NK-92 (cell line): Measurements from ENCODE around the gene ALG11.
"Not testable (repeated sequence)": the region's sequence is repeated elsewhere in the genome, so short reads cannot be mapped to it uniquely, and the experiment has no call there.

Source experiments
- DNase-seq: peaks from one replicate; lab custom pipeline; 2025; ENCODE audit not compliant: unreplicated experiment; lab: John Stamatoyannopoulos, UW

Gene ALG11

GRCh38 chr13:52011632-52012511 lies at the start of gene ALG11:
TSS of gene ALG11 (plus strand) at chr13:52012398. CDS start at chr13:52012419, 21 bp downstream.
- peak; percentile 94 for DNase-seq

GRCh38 chr13:51966186-51966585 lies 46.0 kb upstream of the ALG11 start:
- no peak for DNase-seq

GRCh38 chr13:51967482-51968446 lies 44.4 kb upstream of the ALG11 start:
- DNase-seq = no peak

- no peak for DNase-seq
These were observed 41.8 kb upstream of the ALG11 start for GRCh38 chr13:51970349-51970748.

- no peak for DNase-seq
These were observed 40.4 kb upstream of the ALG11 start for GRCh38 chr13:51971520-51972426.

- DNase-seq = no peak
These were observed 37.7 kb upstream of the ALG11 start for GRCh38 chr13:51974482-51974881.

- no peak for DNase-seq
These were observed 35.8 kb upstream of the ALG11 start for GRCh38 chr13:51976423-51976822.

- no peak for DNase-seq
These were observed 35.3 kb upstream of the ALG11 start for GRCh38 chr13:51976890-51977289.

- no peak for DNase-seq
These were observed 34.6 kb upstream of the ALG11 start for GRCh38 chr13:51977625-51978024.

GRCh38 chr13:51978796-51979556 lies 33.2 kb upstream of the ALG11 start:
- DNase-seq = no peak

GRCh38 chr13:51980908-51981307 lies 31.3 kb upstream of the ALG11 start:
- DNase-seq = no peak

- no peak for DNase-seq
These were observed 30.8 kb upstream of the ALG11 start for GRCh38 chr13:51981355-51981754.

GRCh38 chr13:51983292-51983691 lies 28.9 kb upstream of the ALG11 start:
- DNase-seq = not testable (repeated sequence)

GRCh38 chr13:51984904-51985303 lies 27.3 kb upstream of the ALG11 start:
- DNase-seq = not testable (repeated sequence)

- DNase-seq = no peak
These were observed 23.1 kb upstream of the ALG11 start for GRCh38 chr13:51988988-51989618.

- no peak for DNase-seq
These were observed 18.5 kb upstream of the ALG11 start for GRCh38 chr13:51993713-51994112.

- DNase-seq = no peak
These were observed 16.3 kb upstream of the ALG11 start for GRCh38 chr13:51995677-51996551.

- no peak for DNase-seq
These were observed 15.6 kb upstream of the ALG11 start for GRCh38 chr13:51996641-51997040.
